GM12891 (cell line): Measurements from ENCODE around the gene GGA2.

ENCODE experiments used
- PAX5 ChIP-seq: IDR thresholded peaks from 2 replicates; pipeline ENCODE4 v1.6.1; 2011; ENCODE audit warnings: low read length, moderate library complexity, mild to moderate bottlenecking; ENCODE audit not compliant: insufficient read depth, severe bottlenecking
- POLR2A ChIP-seq: IDR thresholded peaks from 2 replicates; pipeline ENCODE4 v1.6.1; 2011; ENCODE audit warnings: low read depth, low read length, control low read depth
- POLR2AphosphoS5 ChIP-seq: IDR thresholded peaks from 2 replicates; pipeline ENCODE4 v1.6.1; 2011; ENCODE audit warnings: low read depth, low read length, control low read depth
- POU2F2 ChIP-seq: IDR thresholded peaks from 2 replicates; pipeline ENCODE4 v1.6.1; 2011; ENCODE audit warnings: low read depth, mild to moderate bottlenecking, control low read depth, low read length, moderate library complexity
- SPI1 ChIP-seq: IDR thresholded peaks from 2 replicates; pipeline ENCODE4 v1.6.1; 2011; ENCODE audit warnings: low read depth, low read length, control low read depth
- TAF1 ChIP-seq: IDR thresholded peaks from 2 replicates; pipeline ENCODE4 v1.6.1; 2011; ENCODE audit warnings: low read depth, low read length, control low read depth

- no peak for TF ChIP-seq POLR2A
- no peak for TF ChIP-seq POLR2AphosphoS5
- TF ChIP-seq PAX5, result no peak
- TF ChIP-seq TAF1, result no peak
- no peak for TF ChIP-seq POU2F2
- no peak for TF ChIP-seq SPI1
Measured at GRCh38 chr16:23535901-23536300, 25.6 kb upstream of the GGA2 start.
